SJSA1 (cell line): ENCODE measurements around the gene UBASH3A. TPM values are rescaled to one million over a fixed set of nuclear protein-coding genes. Genes with fewer than 3 reads are reported as not detected.

Experiments used
- DNase-seq, 2 experiments: peaks; one replicate each; pipeline ENCODE4 v3.0.0-alpha.2; 2015 to 2020; ENCODE audit warnings: low spot score in 2 of 2, low read depth in 1 of 2
- H3K27ac ChIP-seq: fragments of 250-450 bp; sonication (Bioruptor Pico); 2 replicates; pipeline ENCODE4 v1.5.1; 2020; ENCODE audit warnings: mild to moderate bottlenecking, moderate library complexity
- H3K27me3 ChIP-seq: fragments of 250-450 bp; sonication (Bioruptor Pico); replicated peaks from 2 replicates; pipeline ENCODE4 v1.5.1; 2020; ENCODE audit warnings: mild to moderate bottlenecking, moderate library complexity
- H3K36me3 ChIP-seq: fragments of 250-450 bp; sonication (Bioruptor Pico); 2 replicates; pipeline ENCODE4 v1.5.1; 2020; ENCODE audit warnings: mild to moderate bottlenecking
- H3K4me1 ChIP-seq: fragments of 250-450 bp; sonication (Bioruptor Pico); replicated peaks from 2 replicates; pipeline ENCODE4 v1.6.1; 2021; ENCODE audit warnings: mild to moderate bottlenecking
- H3K4me3 ChIP-seq: fragments of 250-450 bp; sonication (Bioruptor Pico); 2 replicates; pipeline ENCODE4 v1.5.1; 2020; ENCODE audit warnings: mild to moderate bottlenecking
- H3K9me3 ChIP-seq: fragments of 250-450 bp; sonication (Bioruptor Pico); replicated peaks from 2 replicates; pipeline ENCODE4 v1.5.1; 2020; ENCODE audit warnings: mild to moderate bottlenecking
- total RNA-seq: library from RNA; depleted of rRNA; stranded (reverse); fragments of >200 nt; shearing (Covaris generic); gene quantifications from 2 replicates; pipeline ENCODE4 v1.2.3, GENCODE V29; 2014

UBASH3A gene
- total RNA-seq, 1 experiment from 2014 or later = not detected

- Histone ChIP-seq H3K27me3 (no peaks in the 10 kb centered on the region), H3K36me3 (no peaks in the 10 kb centered on the region), H3K4me3 (no peak overlapping the region), H3K4me1 (peaks cover 9% of the 10 kb centered on the region), H3K27ac (no peak overlapping the region), H3K9me3 (no peaks in the 10 kb centered on the region)
- DNase-seq = no peak
These were observed 48.9 kb downstream of the UBASH3A start for GRCh38 chr21:42452401-42453223.

GRCh38 chr21:42453224-42453985, 49.7 kb downstream of the UBASH3A start:
- Histone ChIP-seq H3K27ac (no peak overlapping the region), H3K4me3 (no peak overlapping the region), H3K4me1 (peaks cover 9% of the 10 kb centered on the region), H3K36me3 (no peaks in the 10 kb centered on the region), H3K27me3 (no peaks in the 10 kb centered on the region), H3K9me3 (no peaks in the 10 kb centered on the region)
- DNase-seq = no peak

- no peaks in the 10 kb centered on the region for H3K36me3 ChIP-seq
- H3K27me3 ChIP-seq = no peaks in the 10 kb centered on the region
- peaks cover 9% of the 10 kb centered on the region for H3K4me1 ChIP-seq
- no peak for DNase-seq
- H3K27ac ChIP-seq = no peak overlapping the region
- no peaks in the 10 kb centered on the region for H3K9me3 ChIP-seq
- H3K4me3 ChIP-seq = no peak overlapping the region
These were observed 50.4 kb downstream of the UBASH3A start for GRCh38 chr21:42453986-42454570.

- no peaks in the 10 kb centered on the region for H3K27me3 ChIP-seq
- H3K4me3 ChIP-seq = no peak overlapping the region
- no peak overlapping the region for H3K27ac ChIP-seq
- H3K36me3 ChIP-seq = no peaks in the 10 kb centered on the region
- DNase-seq = no peak
- H3K4me1 ChIP-seq = peaks cover 4% of the 10 kb centered on the region
- no peaks in the 10 kb centered on the region for H3K9me3 ChIP-seq
These were observed 51.1 kb downstream of the UBASH3A start for GRCh38 chr21:42454786-42455185.

- Histone ChIP-seq H3K27me3 (no peaks in the 10 kb centered on the region), H3K9me3 (no peaks in the 10 kb centered on the region), H3K36me3 (no peaks in the 10 kb centered on the region), H3K4me3 (no peak overlapping the region), H3K27ac (no peak overlapping the region), H3K4me1 (peaks cover 1% of the 10 kb centered on the region; the same call in 1 of the 2 replicates)
- no peak for DNase-seq
These were observed 51.5 kb downstream of the UBASH3A start for GRCh38 chr21:42455196-42455595.

GRCh38 chr21:42455754-42456440, 52.2 kb downstream of the UBASH3A start:
- DNase-seq = no peak
- Histone ChIP-seq H3K4me1 (no peaks in the 10 kb centered on the region), H3K27ac (no peak overlapping the region), H3K9me3 (no peaks in the 10 kb centered on the region), H3K4me3 (no peak overlapping the region), H3K36me3 (no peaks in the 10 kb centered on the region), H3K27me3 (no peaks in the 10 kb centered on the region)

GRCh38 chr21:42456457-42456856, 52.8 kb downstream of the UBASH3A start:
- no peak overlapping the region for H3K27ac ChIP-seq
- no peaks in the 10 kb centered on the region for H3K9me3 ChIP-seq
- H3K4me3 ChIP-seq = no peak overlapping the region
- no peak for DNase-seq
- no peaks in the 10 kb centered on the region for H3K36me3 ChIP-seq
- H3K27me3 ChIP-seq = no peaks in the 10 kb centered on the region
- H3K4me1 ChIP-seq = no peaks in the 10 kb centered on the region

GRCh38 chr21:42459082-42459460, 55.4 kb downstream of the UBASH3A start:
- H3K36me3 ChIP-seq = no peaks in the 10 kb centered on the region
- no peak overlapping the region for H3K4me3 ChIP-seq
- no peak overlapping the region for H3K27ac ChIP-seq
- H3K9me3 ChIP-seq = no peaks in the 10 kb centered on the region
- DNase-seq = no peak
- H3K27me3 ChIP-seq = no peaks in the 10 kb centered on the region
- no peaks in the 10 kb centered on the region; the same call in 1 of the 2 replicates for H3K4me1 ChIP-seq

GRCh38 chr21:42459546-42460215, 56.0 kb downstream of the UBASH3A start:
- H3K4me3 ChIP-seq = no peak overlapping the region

GRCh38 chr21:42460391-42461184, 56.9 kb downstream of the UBASH3A start:
- H3K27ac ChIP-seq = no peak overlapping the region
- peak in 1 of 2 experiments; percentile 33 for DNase-seq
- H3K27me3 ChIP-seq = no peaks in the 10 kb centered on the region
- no peaks in the 10 kb centered on the region; the same call in 1 of the 2 replicates for H3K4me1 ChIP-seq
- H3K4me3 ChIP-seq = no peak overlapping the region
- H3K9me3 ChIP-seq = no peaks in the 10 kb centered on the region
- H3K36me3 ChIP-seq = no peaks in the 10 kb centered on the region

More at GRCh38 chr21:42459546-42460215, 56.0 kb downstream of the UBASH3A start:
- no peaks in the 10 kb centered on the region for H3K9me3 ChIP-seq
- H3K36me3 ChIP-seq = no peaks in the 10 kb centered on the region
- no peaks in the 10 kb centered on the region; the same call in 1 of the 2 replicates for H3K4me1 ChIP-seq
- H3K27me3 ChIP-seq = no peaks in the 10 kb centered on the region
- no peak overlapping the region for H3K27ac ChIP-seq
- DNase-seq = peak in 1 of 2 experiments; percentile 20

- DNase-seq = no peak
These were observed 57.5 kb downstream of the UBASH3A start for GRCh38 chr21:42461185-42461520.

More at GRCh38 chr21:42461185-42461520, 57.5 kb downstream of the UBASH3A start:
- Histone ChIP-seq H3K9me3 (no peaks in the 10 kb centered on the region), H3K36me3 (no peaks in the 10 kb centered on the region), H3K4me3 (no peak overlapping the region), H3K27ac (no peak overlapping the region), H3K4me1 (no peaks in the 10 kb centered on the region; the same call in 1 of the 2 replicates), H3K27me3 (no peaks in the 10 kb centered on the region)
